GM18858 (cell line): ENCODE data around the gene PODXL.

Experiments
- ATAC-seq: cut with Tn5 transposase; IDR thresholded peaks from one replicate; pipeline ENCODE4 v1.9.1; 2021; ENCODE audit not compliant: unreplicated experiment

PODXL gene

GRCh38 chr7:131568510-131568909 lies 12.1 kb upstream of the PODXL start:
- no peak for ATAC-seq

GRCh38 chr7:131564640-131565039 lies 8.2 kb upstream of the PODXL start:
- ATAC-seq = no peak

DNA sequence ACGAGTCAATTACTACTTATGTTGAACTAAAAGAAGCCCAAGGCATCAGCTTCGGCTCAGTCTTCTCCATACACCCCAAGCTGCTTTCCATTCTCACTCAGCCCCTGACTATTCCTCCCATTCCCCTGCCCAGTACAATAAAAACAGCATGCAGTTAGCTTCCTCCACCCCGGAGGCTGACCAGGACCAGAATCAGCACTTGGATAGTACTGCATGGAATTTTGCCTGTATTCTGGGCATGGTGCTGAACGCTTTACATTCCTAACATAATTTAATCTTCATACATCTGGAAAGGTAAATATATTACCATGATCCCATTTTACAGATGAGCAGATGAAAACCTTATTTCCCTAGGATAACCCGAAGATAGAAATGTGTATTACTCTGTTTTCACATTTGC lies 7.5 kb upstream of the PODXL start:
- ATAC-seq = no peak

- ATAC-seq = no peak
Observed at GRCh38 chr7:131562941-131563340, 6.5 kb upstream of the PODXL start.

DNA sequence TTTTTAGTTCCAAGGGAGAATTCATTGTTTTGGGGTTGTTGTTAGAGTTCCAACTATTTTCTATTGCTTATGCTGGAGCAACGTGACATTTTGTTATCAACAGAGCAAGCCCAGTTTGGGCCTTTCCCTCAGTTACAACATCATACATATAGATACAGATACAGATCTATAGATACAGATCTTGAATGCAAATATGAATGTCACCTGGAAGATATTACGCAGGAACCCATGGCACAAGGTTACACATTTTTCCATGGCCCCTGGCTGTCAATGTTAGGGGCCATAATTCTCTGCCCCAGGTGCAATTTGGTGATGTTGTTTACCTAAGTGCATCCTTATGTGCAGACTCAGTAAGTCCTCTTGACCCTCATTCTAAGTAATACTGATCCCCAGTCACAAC lies 3.6 kb upstream of the PODXL start:
- ATAC-seq = no peak

DNA sequence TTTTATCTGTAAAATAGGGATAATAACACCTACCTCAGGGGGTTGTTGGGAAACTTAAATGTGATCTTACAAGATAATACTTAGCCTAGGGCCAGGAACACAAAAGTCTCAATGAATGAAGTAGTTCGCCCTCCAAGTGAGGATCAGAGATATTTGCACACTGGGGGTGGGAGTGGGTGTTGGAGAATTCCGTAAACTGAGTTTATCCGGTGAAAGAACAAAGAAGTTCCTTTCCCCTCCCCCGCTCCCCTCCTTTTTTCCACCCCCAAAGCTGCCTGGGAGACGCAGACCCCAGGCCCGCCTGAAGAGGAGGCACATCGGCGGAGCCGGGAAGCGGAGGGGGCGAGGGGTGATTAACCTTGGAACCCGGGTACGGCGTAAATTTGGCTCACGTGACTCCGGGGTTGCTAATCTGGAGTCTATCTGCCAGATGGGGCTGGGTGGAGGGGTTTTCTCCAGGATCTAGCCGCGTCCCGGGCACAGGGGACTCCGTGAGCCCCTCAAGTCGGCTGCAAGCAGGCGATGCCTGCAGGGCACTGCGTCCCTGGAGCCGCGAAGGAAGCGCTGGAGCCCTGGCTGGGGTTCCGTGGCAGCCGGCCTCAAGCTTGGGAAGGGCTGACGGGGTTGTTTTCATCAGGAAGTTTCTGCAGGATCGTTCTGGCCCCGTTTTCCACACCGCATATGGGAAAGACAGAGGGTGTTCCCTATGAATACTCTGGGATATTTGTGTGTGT lies 1.4 kb upstream of the PODXL start:
- ATAC-seq = no peak

DNA sequence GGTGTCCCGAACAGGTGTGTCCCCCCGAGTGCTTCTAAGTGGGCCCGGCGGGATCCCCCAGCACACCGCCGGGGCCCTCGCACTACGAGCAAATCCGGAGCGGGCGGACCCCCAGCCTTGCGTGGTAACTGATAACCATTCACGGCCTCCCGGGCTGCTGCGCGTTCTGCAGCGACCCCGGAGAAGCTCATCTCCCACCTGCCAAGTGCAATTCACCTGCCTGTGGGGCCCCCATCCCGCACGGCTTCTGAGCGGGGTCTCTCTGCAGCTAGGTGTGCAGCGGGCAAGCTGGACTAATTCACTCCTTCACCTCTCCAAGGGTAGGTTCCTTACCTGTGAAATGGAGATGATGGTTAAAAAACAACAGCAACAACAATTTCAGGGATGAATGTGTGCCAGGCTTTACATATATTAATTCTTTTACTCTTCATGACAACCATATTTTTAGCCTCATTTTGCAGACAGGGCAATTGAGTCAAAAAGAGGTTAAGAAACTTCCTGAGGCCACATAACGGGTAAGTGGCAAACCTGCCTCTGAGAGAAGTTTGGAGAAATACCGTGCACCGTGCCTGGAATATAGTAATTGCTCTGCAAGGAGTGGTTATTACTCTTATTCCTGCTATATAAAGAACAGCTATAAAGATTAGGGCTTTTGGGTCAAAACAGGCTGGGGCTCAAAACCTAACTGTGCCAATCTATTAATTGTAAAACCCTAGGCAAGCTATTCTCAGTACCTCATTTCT lies 652 bp upstream of the PODXL start:
- no peak for ATAC-seq

- no peak for ATAC-seq
Observed at GRCh38 chr7:131555552-131556052, 826 bp downstream of the PODXL start.

GRCh38 chr7:131554880-131555516 lies 1.4 kb downstream of the PODXL start:
- no peak for ATAC-seq

GRCh38 chr7:131553931-131554330 lies 2.5 kb downstream of the PODXL start:
- no peak for ATAC-seq

DNA sequence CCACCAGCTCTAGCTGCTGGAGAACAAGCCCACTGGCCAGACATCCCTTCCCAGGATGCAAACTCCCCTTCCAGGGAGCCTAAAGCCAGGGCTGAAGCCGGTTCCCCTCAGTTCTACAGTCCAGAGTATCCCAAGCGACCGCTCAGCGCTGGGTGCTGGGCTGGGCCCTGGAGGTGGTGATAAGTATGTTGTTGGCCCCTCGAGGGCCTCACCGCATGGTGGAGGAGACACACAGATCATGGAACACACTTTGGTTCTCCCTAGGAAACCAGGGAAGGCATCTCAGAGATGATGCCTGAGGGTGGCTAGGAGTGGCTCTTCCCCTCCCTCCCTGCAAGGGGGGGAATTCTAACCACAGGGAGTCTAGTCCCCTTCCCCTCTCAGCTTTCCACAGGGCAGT lies 4.4 kb downstream of the PODXL start:
- no peak for ATAC-seq

DNA sequence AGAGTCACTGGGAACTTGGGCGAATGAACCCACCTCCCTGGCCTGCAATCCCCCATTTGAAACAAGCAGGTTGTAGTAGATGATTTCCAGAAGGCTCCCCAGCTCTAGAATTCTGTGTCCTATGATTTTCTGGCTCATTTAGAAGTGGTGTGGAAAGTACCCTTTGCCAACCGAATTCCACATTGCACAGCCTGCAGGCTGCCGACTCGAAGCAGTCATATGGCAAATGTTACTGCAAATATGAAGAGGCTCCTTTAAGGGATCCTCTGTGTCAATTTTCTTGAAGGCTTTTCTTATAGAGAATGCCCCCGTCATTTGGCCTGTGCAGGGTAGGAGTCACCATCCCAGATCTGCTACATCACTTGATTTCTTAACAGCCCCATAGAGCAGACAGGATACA lies 5.6 kb downstream of the PODXL start:
- no peak for ATAC-seq

- no peak for ATAC-seq
Observed at GRCh38 chr7:131548371-131548770, 8.1 kb downstream of the PODXL start.

- no peak for ATAC-seq
Observed at GRCh38 chr7:131547589-131547988, 8.8 kb downstream of the PODXL start.

DNA sequence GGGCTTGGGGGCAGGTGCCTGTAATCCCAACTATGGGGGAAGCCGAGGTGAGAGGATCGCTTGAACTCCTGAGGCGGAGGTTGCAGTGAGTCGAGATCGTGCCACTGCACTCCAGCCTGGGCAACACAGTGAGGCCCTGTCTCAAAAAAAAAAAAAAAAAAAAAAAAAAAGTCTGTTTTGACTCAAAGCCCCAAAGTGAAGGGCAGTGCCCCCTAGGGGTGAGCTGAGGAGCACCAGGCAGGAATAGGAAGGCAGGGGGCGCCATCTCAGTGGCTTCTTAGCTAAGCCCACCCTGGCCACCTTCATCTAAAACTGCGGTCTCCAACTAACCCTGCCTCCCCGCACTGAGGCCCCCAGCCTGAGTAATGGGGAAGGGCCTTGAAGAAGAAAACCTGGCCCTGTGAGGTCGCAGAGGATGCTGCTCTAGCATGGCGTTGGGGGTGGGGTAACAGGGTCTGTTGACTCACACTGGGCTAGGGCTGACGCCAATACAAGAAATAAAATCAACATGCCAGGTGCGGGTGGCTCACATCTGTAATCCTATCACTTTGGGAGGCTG lies 9.8 kb downstream of the PODXL start:
- ATAC-seq = no peak

GRCh38 chr7:131546126-131546525 lies 10.3 kb downstream of the PODXL start:
- ATAC-seq = no peak

- ATAC-seq = no peak
Observed at GRCh38 chr7:131544449-131545301, 11.8 kb downstream of the PODXL start.

- ATAC-seq = no peak
Observed at GRCh38 chr7:131544021-131544420, 12.4 kb downstream of the PODXL start.

GRCh38 chr7:131543298-131543697 lies 13.1 kb downstream of the PODXL start:
- ATAC-seq = no peak

DNA sequence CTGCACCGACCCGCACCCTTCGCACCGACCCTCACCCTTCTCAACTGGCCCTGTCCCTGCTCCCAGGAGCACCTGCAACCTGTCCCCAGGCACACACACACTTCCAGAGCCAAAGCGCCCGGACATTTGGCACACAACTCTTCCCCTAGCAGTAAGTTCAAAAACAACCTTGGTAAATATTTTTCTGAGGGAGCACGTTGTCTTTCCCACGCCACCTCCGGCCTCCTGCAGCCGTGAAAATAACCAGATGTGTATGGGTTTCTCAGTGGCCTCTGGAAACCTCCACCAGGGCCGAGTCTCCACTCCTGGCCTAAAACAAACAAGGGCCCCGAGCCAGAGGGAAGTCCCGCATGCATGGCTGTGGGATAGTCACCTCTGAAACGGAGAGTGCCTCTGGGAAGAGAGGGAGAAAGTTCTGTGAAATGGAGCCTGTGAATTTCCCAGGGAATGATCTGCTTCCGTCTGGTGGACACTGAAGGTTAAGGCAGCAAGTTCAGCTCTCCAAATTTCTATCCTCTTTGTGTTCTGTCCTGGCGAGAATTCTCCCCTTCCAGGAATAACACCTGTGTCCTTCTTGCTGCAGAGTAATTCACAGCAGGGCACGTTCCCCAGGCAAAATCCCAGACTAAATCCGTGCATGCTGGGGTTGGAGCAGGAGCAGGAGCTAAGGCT lies 15.8 kb downstream of the PODXL start:
- ATAC-seq = no peak
